T-helper 2 cell treated with Interferon-gamma antibody and Interleukin-4, amounts not matched to agents 5 μg/mL and 100 μg/mL, for 36 hours (primary cell): Measurements from ENCODE around the gene LIPN.
A peak's percentile ranks its signal among the peaks of the same experiment; 100 is the strongest.

Experiments used
- DNase-seq: peaks from one replicate; pipeline ENCODE4 v3.0.0; 2021; ENCODE audit warnings: low spot score
- H3K27ac Mint-ChIP-seq: one replicate; pipeline ENCODE4 v1.8.0; 2021; ENCODE audit warnings: mild to moderate bottlenecking, mixed read lengths
- H3K27me3 Mint-ChIP-seq: one replicate; pipeline ENCODE4 v1.8.0; 2021; ENCODE audit warnings: low read depth, mixed read lengths
- H3K36me3 Mint-ChIP-seq: one replicate; pipeline ENCODE4 v1.8.0; 2021; ENCODE audit warnings: low read depth, mixed read lengths
- H3K4me1 Mint-ChIP-seq: one replicate; pipeline ENCODE4 v1.8.0; 2021; ENCODE audit warnings: low read depth, mixed read lengths
- H3K4me3 Mint-ChIP-seq: one replicate; pipeline ENCODE4 v1.8.0; 2022; ENCODE audit warnings: mild to moderate bottlenecking, moderate library complexity, mixed read lengths
- H3K9me3 Mint-ChIP-seq: one replicate; pipeline ENCODE4 v1.8.0; 2021; ENCODE audit warnings: mixed read lengths

Gene LIPN

DNA sequence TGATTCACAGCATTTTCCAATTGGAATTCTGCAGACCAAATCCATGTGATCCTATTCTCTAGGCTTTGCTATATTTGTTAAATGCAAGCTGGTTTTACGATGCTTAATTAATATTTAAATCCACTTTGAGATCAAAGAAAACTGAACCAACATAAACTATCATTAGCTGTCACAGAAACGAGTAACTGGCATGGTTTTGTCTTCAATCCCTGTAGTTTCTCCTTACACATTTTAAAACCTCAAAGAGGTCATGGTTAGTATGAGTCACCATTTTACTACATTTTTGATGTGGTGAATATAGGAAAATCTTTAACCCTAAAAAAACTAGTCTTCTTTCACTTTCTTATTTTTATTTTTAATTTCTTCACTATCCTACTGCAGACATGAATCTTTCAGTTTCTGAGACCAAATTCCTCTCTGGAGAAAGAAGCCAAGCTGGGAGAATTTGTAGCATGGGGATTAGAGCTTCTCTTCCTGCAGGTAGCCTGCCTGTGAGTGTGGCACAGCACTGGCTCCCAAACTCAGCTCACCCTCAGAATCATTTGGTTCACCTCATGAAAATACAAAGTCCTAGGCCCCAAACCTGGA lies 34.0 kb downstream of the LIPN start:
- Mint-ChIP-seq H3K27ac (no peak overlapping the region), H3K27me3 (peaks cover 33% of the 10 kb centered on the region), H3K4me1 (peaks cover 17% of the 10 kb centered on the region), H3K4me3 (peak overlapping the region; percentile 8), H3K9me3 (no peaks in the 10 kb centered on the region), H3K36me3 (no peaks in the 10 kb centered on the region)
- DNase-seq = no peak

DNA sequence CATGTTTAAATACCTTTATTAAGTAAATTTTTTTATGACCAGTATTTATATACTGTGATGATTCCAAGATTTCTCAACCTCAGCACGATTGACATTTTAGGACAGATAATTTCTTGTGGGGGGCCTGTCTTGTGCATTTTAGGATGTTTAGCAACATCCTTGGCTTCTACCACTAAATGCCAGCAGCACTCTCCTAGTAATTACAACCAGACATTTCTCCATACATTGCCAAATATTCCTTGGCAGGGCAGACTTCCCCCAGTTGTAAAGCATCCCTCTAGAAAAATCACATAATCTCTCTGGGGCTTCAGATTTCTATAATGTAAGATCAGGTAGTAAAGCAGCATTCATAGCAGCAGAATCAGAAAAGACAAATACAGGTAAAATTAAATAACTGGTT lies 34.9 kb downstream of the LIPN start:
- H3K9me3 Mint-ChIP-seq = no peaks in the 10 kb centered on the region
- no peak overlapping the region for H3K27ac Mint-ChIP-seq
- no peaks in the 10 kb centered on the region for H3K36me3 Mint-ChIP-seq
- H3K27me3 Mint-ChIP-seq = peaks cover 35% of the 10 kb centered on the region
- peaks cover 17% of the 10 kb centered on the region for H3K4me1 Mint-ChIP-seq
- no peak overlapping the region for H3K4me3 Mint-ChIP-seq
- no peak for DNase-seq

DNA sequence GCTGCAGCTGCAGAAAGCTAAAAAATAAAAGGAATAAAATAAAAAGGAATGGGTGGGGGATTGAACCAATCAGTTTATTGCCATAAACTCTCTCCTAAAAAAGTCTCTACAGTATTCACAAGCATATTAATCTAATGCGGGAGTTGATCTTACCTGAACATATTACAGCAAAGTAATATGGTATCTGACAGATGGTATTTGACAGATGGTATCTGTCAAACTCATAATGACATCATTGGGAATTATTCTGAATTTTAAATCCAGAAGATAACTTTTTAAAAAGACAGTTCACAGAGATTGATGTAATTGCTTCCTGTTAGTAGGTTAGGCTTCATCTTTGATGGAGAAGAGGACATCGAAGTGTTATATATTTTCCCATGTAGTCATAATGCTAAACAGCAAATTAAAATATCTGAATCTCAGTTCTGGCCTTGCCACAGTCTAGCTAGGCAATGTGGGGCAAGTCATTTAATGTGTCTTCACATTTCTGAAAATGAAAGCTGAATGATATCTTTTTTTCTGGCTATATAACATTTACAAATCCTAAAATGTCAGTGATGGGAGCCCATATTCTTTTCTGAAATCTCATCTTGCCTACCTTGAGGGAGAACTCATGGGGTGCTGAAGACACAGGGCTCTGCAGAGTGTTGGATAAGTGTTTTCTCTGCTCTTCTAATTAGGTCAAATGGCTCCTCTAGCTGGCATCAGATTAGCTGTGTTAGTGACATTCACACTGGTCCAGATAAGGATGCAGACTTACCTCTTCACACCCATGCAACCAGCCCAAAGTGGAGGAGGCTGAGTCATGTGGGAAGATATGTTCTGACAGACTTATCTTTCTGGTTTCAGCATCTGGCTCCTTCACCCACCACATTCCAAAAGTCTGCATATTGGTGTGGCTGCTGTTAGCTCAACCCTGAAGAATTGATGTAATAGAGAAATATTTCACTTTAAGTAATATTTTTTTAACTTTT lies 40.6 kb downstream of the LIPN start:
- Mint-ChIP-seq H3K4me1 (peaks cover 12% of the 10 kb centered on the region), H3K4me3 (no peak overlapping the region), H3K36me3 (no peaks in the 10 kb centered on the region), H3K27me3 (peaks cover 61% of the 10 kb centered on the region), H3K9me3 (no peaks in the 10 kb centered on the region), H3K27ac (no peak overlapping the region)
- peak; percentile 77 for DNase-seq

DNA sequence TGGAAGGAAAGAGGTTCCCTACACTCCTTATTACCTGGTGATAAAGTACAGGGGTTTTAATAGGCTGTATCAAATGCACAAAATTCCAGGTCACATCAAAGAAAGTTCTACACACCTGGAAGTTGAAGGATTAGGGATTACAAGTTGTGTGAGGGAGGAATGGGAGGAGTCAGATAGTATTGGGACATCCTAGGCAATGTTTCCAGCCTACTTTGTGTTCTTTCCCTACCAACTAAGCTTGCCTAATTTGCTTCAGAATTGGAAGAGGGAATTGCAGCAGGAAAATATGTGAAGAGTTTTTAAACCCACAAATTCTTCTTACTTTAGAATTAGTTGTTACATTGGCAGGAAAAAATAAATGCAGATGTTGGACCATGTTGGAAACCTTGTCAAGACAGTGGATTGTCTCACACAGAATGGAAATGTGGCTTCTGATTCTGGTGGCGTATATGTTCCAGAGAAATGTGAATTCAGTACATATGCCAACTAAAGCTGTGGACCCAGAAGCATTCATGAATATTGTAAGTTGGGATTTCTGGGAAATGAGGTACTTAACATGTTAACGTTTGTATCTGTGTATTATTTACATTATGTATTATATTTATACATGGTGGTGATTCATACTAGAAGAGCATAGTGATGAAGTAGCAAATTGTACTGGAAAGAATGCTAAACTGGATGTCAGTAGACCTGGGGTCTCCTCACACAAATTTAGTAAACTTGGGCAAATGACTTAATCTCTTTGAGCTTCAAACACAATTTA lies 42.9 kb downstream of the LIPN start, which contains the start of gene LIPM:
Gene LIPM (plus strand): TSS at position 208 of the 763 bp plus-strand sequence. CDS start 167 bp downstream, at position 375.
- Mint-ChIP-seq H3K27me3 (peaks cover 50% of the 10 kb centered on the region), H3K36me3 (no peaks in the 10 kb centered on the region), H3K4me1 (peaks cover 18% of the 10 kb centered on the region), H3K27ac (no peak within 1 kb of the TSS), H3K9me3 (no peaks in the 10 kb centered on the region), H3K4me3 (no peak within 1 kb of the TSS)
- DNase-seq = no peak

DNA sequence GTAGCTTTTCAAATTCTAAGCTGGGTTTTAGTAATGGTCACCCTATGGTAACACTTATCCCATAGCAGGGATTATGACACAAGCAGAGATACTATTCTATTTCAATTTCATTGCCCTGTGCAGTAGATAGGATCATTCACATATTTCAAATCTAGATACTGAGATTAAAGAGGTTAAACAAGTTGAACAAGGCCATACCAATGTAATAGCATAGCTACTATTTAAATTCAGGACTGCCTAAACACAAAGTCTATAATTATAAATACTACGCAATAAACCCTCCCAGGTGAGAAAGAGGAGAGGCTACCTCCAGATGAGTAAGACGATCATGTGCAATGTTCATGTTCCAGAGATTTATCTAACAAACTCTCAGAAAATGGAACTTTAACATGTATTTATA lies 43.8 kb downstream of the LIPN start:
- no peak overlapping the region for H3K27ac Mint-ChIP-seq
- H3K27me3 Mint-ChIP-seq = peaks cover 44% of the 10 kb centered on the region
- H3K4me1 Mint-ChIP-seq = peaks cover 18% of the 10 kb centered on the region
- no peaks in the 10 kb centered on the region for H3K9me3 Mint-ChIP-seq
- H3K36me3 Mint-ChIP-seq = no peaks in the 10 kb centered on the region
- no peak overlapping the region for H3K4me3 Mint-ChIP-seq
- no peak for DNase-seq

DNA sequence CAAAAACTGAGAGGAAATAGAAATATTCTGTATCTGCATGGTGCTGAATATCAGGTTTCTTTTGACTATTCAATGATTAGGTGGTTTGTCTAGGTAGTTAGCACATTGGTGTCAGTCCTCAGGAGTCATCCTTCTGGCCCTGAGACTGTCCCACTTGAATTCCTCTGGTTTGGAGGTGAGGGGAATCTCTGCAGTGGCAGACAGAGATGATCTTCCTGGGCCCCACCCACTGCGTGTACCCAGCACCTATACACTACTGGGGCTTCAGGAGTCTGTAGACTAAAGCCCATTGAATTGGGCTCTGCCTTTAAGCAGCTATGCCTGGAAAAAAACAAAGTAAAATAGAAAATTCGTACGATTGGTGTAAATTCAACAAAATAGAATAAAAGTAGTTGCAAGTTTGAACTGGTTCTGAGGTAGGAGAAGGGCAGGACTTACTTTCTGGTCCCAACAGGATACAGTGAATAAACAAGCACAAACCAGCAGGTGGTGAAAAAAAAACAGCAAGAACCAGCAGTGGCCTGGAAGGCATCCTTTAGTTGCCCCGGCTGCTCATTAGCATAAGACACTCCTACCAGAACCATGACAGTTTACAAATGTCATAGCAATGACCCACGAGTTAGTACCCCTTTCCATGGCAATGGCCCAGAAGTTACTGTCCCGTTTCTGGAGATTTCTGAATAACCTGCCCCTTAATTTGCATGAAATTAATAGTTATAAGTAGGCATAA lies 44.4 kb downstream of the LIPN start:
- no peaks in the 10 kb centered on the region for H3K9me3 Mint-ChIP-seq
- H3K4me1 Mint-ChIP-seq = peaks cover 18% of the 10 kb centered on the region
- H3K36me3 Mint-ChIP-seq = no peaks in the 10 kb centered on the region
- DNase-seq = no peak
- no peak overlapping the region for H3K4me3 Mint-ChIP-seq
- no peak overlapping the region for H3K27ac Mint-ChIP-seq
- H3K27me3 Mint-ChIP-seq = peaks cover 42% of the 10 kb centered on the region

DNA sequence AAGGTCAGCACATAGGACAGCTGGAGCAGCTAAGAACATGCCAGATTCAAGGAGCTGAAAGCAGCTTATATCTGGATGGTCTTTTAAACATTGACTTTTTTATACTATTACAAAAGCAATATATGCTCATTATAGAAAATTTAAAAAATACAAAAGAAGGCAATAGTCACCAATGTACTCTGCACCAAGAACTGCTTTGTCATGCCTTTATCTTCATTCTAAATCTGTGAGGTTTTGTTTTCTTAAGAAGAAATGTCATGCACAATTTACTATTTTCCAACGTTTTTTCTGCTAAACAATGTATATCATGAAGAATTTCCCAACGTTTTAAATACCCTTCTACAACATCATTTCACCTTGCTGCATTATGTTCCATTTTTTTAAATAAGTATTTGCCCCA lies 45.5 kb downstream of the LIPN start:
- Mint-ChIP-seq H3K9me3 (no peaks in the 10 kb centered on the region), H3K27me3 (peaks cover 35% of the 10 kb centered on the region), H3K4me3 (no peak overlapping the region), H3K4me1 (peaks cover 21% of the 10 kb centered on the region), H3K27ac (no peak overlapping the region), H3K36me3 (no peaks in the 10 kb centered on the region)
- no peak for DNase-seq

DNA sequence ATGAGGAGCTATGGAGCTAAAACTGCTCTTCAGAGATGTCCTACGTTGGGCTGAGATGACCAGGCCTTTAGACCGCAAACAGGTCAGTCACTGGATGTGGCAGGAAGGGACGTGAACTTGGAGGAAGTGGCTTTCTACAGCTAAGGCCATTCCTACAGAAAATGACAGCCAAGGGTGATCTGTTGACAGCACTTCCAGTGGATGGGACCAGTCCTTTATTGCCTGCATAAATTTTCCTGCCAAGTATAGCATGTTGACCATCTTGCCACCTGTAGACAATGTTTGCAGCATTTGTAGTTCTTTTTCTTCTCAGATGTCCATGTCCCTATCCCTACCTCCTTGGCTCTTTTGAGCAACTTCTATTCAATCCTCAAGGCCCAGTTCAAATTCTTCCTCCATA lies 46.1 kb downstream of the LIPN start:
- Mint-ChIP-seq H3K4me1 (peaks cover 21% of the 10 kb centered on the region), H3K27ac (no peak overlapping the region), H3K27me3 (peaks cover 33% of the 10 kb centered on the region), H3K4me3 (no peak overlapping the region), H3K9me3 (no peaks in the 10 kb centered on the region), H3K36me3 (no peaks in the 10 kb centered on the region)
- no peak for DNase-seq

DNA sequence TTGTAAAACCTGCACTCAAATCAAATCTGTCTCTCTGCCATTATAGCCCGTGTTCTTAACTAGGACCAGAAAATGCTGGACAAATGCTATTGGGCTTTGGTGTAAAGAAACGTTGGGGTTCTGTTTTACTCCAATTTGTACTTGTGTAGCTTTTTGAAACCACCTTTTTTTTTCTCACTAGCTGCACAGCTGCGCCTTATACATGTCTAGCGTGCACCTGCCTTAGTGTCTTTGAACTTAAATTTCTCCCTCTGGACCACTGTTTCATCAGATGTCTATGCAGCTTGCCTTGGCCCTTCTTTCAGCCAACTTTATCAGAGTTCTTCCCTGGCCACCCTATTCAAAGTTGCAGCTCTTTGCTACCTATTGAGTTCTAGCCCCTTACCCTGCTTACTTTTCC lies 49.8 kb downstream of the LIPN start:
- DNase-seq = no peak
- no peak overlapping the region for H3K27ac Mint-ChIP-seq
- no peaks in the 10 kb centered on the region for H3K36me3 Mint-ChIP-seq
- peaks cover 20% of the 10 kb centered on the region for H3K4me1 Mint-ChIP-seq
- H3K4me3 Mint-ChIP-seq = no peak overlapping the region
- H3K27me3 Mint-ChIP-seq = peaks cover 21% of the 10 kb centered on the region
- H3K9me3 Mint-ChIP-seq = no peaks in the 10 kb centered on the region

DNA sequence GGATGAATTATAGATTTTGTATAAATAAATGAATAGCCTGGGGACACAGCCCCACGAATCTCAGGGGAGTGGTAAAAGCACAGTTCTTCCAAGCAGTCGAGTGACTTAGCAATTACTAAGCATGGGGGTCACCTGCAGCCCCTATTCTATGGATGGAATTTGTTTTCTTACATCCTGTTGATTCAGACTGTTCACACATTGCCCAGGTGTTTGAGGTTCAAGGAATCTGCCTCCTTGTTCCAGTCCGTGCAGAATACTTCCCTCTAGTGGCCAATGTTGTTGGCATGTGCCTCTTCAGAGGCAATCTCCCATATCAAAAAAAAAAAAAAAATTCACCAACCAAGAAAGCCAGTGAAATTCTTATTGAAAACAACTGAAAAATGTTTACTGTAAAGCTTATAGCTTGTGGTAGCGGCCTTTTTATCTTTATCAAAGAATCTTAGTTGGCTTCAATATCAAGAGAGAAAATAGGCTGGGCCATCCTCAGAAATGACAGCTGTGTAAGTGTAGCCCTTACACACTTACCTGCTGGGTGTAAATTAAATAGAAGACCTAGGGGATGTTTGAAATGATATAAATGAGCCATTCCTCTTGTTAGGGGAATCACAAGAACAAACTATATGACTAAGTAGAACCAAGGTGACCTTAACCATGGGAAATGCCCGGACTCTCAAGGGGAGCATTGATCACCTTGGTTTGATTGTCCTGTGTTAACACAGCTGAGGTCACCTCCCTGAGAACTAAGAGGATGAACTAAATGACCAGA lies 50.6 kb downstream of the LIPN start:
- Mint-ChIP-seq H3K9me3 (no peaks in the 10 kb centered on the region), H3K27ac (no peak overlapping the region), H3K4me3 (no peak overlapping the region), H3K4me1 (peaks cover 25% of the 10 kb centered on the region), H3K27me3 (peaks cover 22% of the 10 kb centered on the region), H3K36me3 (no peaks in the 10 kb centered on the region)
- no peak for DNase-seq

DNA sequence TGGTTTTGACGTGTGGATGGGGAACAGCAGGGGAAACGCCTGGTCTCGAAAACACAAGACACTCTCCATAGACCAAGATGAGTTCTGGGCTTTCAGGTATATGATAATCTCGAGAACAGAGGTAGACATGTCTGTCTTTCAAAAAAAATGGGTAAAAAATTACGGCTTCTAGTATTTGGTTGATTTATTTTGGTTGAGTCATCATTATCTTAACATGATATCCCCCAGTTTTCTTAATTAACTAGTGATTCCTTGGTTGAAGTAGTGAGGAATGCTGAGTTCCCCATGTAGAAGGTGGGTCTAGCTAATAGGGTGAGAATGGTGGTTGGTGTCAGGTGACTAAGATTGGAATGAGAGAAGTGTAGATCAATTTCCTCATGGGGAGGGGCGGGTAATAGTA lies 53.4 kb downstream of the LIPN start:
- Mint-ChIP-seq H3K9me3 (no peaks in the 10 kb centered on the region), H3K27ac (no peak overlapping the region), H3K4me1 (peaks cover 27% of the 10 kb centered on the region), H3K27me3 (peaks cover 20% of the 10 kb centered on the region), H3K4me3 (no peak overlapping the region), H3K36me3 (no peaks in the 10 kb centered on the region)
- DNase-seq = no peak

DNA sequence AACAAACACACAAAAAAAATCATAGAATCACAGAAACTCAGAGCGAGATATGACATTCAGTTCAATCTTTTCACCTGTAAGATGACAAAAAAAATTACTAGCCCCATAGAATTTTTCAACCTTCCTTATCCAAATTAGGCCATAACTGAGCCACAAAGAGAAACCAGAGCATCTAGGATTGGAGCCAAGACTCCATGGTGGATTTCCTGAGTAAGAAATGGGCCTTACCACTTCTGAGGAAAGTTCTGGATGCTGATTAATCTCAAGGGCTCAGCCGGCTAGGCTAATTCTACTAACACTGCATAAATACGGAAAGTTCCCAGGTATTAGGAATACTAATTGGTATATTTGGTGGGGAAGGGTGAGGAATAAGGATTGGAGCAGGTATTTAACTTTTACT lies 59.5 kb downstream of the LIPN start:
- Mint-ChIP-seq H3K36me3 (no peaks in the 10 kb centered on the region), H3K27me3 (peaks cover 6% of the 10 kb centered on the region), H3K4me3 (no peak overlapping the region), H3K4me1 (peaks cover 27% of the 10 kb centered on the region), H3K27ac (no peak overlapping the region), H3K9me3 (no peaks in the 10 kb centered on the region)
- DNase-seq = no peak
